Measurements from ENCODE around the gene CDSN. TPM values are rescaled to one million over a fixed set of nuclear protein-coding genes. Genes with fewer than 3 reads are reported as not detected.

The CDSN gene
- total RNA-seq, 1 donor from 2014 or later, result not detected

DNA sequence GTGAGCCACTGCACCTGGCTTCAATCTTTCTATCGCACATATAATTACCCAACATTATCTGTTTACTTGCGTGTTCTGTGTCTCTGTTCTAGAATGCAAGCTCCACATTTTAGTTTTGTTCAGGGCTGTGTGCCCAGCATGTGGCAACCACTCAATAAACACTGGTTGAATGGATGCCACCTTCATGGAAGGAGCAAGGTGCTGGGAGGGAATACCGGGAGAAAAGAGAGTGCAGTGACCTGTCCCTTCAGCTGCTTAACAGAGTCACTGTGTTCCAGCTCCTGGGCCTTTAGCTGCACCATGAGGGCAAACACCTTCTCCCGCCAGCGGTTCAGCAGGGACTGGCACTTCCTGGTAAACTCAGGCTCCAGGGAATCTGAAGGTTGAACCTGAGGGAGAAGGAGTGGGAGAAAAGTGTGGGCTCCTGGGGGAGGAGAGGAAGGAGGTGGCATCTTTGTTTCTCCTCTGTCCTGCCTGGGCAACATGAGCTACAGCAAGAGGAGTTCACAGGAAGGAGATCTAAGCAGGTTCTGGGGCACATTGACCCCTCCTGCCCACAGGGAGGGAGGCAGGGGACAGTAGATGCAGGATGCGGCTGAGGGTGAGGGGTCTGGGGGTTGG lies 29.7 kb upstream of the CDSN start:
- ATAC-seq (no peak), DNase-seq (ENCODE audit: missing footprints) (no peak)
- intact Hi-C loops (cut with DNase I), result no loop called here

- intact Hi-C loops (cut with DNase I), result no loop called here
- DNase-seq (ENCODE audit: missing footprints) (no peak), ATAC-seq (no peak)
Observed at GRCh38 chr6:31145386-31145785, 25.1 kb upstream of the CDSN start.

- ATAC-seq (no peak), DNase-seq (ENCODE audit: missing footprints) (no peak)
- intact Hi-C loops (cut with DNase I), result no loop called here
Observed at GRCh38 chr6:31144970-31145340, 24.7 kb upstream of the CDSN start.

GRCh38 chr6:31144296-31144969 lies 24.2 kb upstream of the CDSN start:
- DNase-seq (ENCODE audit: missing footprints) (no peak), ATAC-seq (no peak)
- intact Hi-C loops (cut with DNase I), result no loop called here

- DNase-seq (ENCODE audit: missing footprints) (peak; percentile 74), ATAC-seq (peak; percentile 81)
- intact Hi-C loops (cut with DNase I), result no loop called here
Observed at GRCh38 chr6:31143148-31143547, 22.9 kb upstream of the CDSN start.

DNA sequence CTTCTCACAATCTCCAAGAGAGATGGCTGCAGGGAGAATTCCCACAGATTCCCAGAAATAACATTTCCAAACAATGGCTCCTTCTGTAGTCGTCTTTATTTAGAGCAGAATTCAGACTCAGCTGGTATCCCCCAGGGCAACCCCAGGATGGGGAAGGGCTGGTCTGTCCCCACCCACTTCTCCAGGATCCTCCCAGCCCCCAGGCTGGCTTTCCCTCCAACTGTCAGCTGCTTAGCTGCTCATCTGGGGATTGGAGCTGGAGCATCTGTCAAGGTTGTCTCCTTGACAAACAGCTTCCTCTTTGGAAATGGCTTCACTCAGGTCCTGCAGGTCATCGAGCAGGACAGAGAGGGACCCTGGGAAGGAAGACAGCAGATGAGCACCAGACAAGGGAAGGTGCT lies 22.1 kb upstream of the CDSN start:
- intact Hi-C loops (cut with DNase I), result no loop called here
- ATAC-seq (peak; percentile 70), DNase-seq (ENCODE audit: missing footprints) (no peak)

GRCh38 chr6:31140643-31141042 lies 20.4 kb upstream of the CDSN start:
- intact Hi-C loops (cut with DNase I), result no loop called here
- no peak for ATAC-seq
- DNase-seq (ENCODE audit: missing footprints), result no peak

DNA sequence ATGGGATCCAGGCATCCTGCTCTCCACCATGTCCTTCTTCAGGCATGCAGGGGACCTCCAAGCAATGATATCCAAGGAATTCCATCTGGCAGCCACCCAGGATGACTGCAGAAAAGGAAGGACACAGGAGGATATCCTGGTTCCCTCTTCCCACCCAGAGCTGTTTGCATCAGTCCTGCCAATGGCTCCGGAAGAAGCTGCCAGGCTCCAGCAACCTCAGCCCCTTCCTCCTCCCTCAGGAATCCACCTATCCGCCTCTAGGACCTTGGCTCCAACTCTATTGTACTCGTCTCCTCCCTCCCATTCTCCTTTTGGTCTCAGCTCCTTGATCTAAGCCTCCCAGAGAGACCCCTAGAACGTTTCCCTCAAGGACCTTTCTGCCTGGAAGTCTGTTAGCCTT lies 19.4 kb upstream of the CDSN start:
- intact Hi-C loops (cut with DNase I), result no loop called here
- DNase-seq (ENCODE audit: missing footprints) (no peak), ATAC-seq (no peak)

DNA sequence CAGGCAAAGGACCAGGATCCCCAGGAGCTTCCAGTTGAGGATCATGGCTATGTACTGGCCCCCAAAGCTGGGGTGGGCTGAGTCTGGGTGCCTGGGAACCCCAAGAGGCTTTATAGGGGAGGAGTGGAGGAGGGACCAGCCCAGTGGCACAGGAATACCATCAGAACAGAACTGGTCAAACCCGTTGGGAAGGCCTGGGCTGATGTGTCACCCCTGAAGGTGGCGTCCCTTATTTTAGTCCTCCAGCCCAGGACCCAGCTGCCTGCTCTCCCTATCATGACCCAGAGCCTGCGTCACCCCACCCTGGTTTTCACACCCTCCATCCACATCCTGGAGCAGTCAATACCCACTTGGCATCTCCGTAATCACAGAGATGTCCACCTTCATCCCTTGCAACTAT lies 18.7 kb upstream of the CDSN start, which contains the start of gene PSORS1C2:
Gene PSORS1C2, minus strand, starts transcription at position 85 of the 400 bp plus-strand sequence. Its CDS starts 40 bp downstream, at position 45.
- ATAC-seq (no peak), DNase-seq (ENCODE audit: missing footprints) (no peak)
- intact Hi-C loops (cut with DNase I), result no loop called here

- no peak for DNase-seq (ENCODE audit: missing footprints)
- ATAC-seq, result no peak
- intact Hi-C loops (cut with DNase I), result no loop called here
Observed at GRCh38 chr6:31135710-31136109, 15.5 kb upstream of the CDSN start.

DNA sequence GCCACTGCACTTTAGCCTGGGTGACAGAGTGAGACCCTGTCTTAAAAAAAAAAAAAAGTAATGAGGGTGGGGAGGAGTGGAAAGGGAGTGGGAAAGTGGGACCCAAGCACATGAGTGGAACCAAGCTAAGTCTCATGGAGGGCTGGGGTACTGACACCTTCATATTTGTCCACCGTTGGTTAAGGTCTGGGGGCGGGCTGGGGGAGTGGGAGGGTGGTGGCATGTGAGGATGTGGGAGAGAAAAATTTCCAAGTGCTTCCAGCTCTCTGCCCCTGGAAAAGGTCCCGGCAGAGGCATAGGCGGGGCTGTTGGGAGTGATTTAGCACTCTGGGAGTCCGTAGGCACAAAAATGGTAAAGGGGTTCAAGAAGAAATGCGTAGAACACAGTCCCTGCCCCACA lies 12.6 kb upstream of the CDSN start:
- no peak for ATAC-seq

DNA sequence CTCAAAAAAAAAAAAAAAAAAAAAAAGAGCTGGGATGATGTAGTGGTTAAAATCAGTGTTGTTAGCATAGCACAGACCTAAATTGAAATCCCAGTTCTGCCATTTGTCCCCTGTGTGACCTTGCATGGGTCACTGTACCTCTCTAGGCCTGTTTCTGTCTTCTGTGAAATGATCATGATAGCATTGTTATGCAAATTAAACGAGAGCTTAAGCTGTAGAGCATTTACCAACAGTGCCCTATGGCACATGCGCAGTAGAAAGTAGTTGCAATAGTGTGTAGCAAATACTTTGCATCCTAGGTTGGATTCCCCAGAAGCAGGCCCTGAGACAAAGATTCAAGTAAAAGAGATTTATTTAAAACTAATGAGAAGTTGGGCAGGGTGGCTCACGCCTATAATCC lies 11.3 kb upstream of the CDSN start:
- intact Hi-C loops (cut with DNase I), result no loop called here

More for the DNA sequence above, 12.6 kb upstream of the CDSN start:
- DNase-seq (ENCODE audit: missing footprints), result no peak
- intact Hi-C loops (cut with DNase I), result no loop called here

DNA sequence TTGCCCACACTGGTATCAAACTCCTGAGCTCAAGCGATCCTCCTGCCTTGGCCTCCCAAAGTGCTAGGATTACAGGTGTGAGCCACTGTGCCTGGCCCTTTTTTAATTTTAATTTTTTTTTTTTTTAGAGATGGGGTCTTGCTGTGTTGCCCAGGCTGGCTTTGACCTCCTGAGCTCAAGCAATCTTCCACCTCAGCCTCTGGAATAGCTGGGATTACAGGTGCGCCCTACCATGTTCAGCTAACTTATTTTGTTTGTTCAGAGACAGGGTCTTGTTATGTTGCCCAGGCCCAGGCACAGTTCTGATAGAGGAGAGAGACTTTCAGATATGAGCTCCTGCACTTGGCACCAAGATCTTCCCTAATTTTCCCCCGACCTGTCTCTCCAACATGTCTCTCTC lies 10.5 kb upstream of the CDSN start:
- ATAC-seq (no peak), DNase-seq (ENCODE audit: missing footprints) (no peak)
- intact Hi-C loops (cut with DNase I), result no loop called here

More for the DNA sequence above, 11.3 kb upstream of the CDSN start:
- DNase-seq (ENCODE audit: missing footprints), result no peak
- ATAC-seq, result no peak

DNA sequence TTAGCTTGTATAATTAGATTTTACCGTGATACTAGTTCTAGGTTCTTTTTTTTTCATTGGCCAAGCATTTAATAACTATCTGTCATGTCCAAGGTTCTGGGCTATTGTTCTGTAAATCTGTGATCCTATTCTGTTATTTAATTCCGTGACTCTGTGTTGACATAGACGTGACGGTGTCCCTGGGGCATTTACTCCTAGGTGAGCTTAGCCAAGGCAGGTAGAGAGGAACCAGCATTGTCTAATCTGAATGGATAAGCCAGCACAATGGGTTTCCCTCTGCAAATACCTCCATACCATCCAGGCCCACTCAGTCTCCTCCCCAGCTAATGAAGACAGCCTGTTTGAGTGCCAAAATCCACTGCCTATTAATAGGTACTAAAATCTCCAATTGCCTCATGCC lies 8.9 kb upstream of the CDSN start:
- ATAC-seq (no peak), DNase-seq (ENCODE audit: missing footprints) (no peak)
- intact Hi-C loops (cut with DNase I), result no loop called here

DNA sequence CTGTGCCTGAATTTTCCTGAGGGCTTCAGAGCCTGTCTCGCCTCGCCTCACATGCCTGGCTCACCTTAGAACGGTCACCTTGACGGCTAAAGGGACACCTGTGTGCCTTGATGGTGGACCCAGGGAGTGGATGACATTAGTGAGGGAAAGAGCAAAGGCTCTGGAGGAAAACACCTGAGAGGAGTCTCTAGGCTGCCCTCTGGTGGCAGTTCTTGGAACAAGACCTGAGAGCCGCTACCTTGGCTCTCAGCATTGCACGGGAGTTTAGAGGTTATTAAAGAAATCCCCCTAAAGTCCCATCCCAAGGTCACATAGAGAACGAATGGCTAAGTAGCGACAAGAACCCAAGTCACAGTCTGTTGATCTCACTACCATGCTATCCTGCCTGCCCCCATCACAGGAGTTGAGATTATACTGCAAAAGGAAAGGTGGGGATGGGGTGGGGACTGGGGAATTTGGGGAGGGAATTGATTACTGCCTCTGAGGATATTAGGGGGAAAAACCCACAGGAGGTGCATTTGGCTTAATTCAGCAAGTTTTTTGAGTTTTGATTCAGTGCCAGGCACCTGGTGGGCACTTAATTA lies 7.9 kb upstream of the CDSN start:
- intact Hi-C loops (cut with DNase I), result no loop called here
- ATAC-seq, result no peak

GRCh38 chr6:31126396-31127175 lies 6.3 kb upstream of the CDSN start:
- DNase-seq (ENCODE audit: missing footprints) (peak; percentile 61), ATAC-seq (peak; percentile 17)
- intact Hi-C loops (cut with DNase I), result no loop called here

More for the DNA sequence above, 7.9 kb upstream of the CDSN start:
- DNase-seq (ENCODE audit: missing footprints), result peak; percentile 58

- ATAC-seq (peak; percentile 45), DNase-seq (ENCODE audit: missing footprints) (no peak)
- intact Hi-C loops (cut with DNase I), result no loop called here
Observed at GRCh38 chr6:31125586-31126363, 5.5 kb upstream of the CDSN start.

- intact Hi-C loops (cut with DNase I), result no loop called here
- ATAC-seq (peak; percentile 17), DNase-seq (ENCODE audit: missing footprints) (no peak)
Observed at GRCh38 chr6:31125162-31125561, 4.9 kb upstream of the CDSN start.

Measured in Right ventricle myocardium inferior (tissue), 1 donor.